H1 (cell line): Measurements from ENCODE around the gene GTPBP6. TPM values are rescaled to one million over a fixed set of nuclear protein-coding genes. Genes with fewer than 3 reads are reported as not detected.

ENCODE experiments used
- CTCF ChIA-PET: fragments of 300-600 bp; sonication (Branson Sonifier 250); formaldehyde crosslinking; loops from one replicate; lab custom pipeline; 2021; ENCODE audit not compliant: partially characterized antibody; lab: Charles Lee
- POLR2A ChIA-PET: fragments of 300-600 bp; sonication (Branson Sonifier 250); formaldehyde crosslinking; loops from one replicate; lab custom pipeline; 2021; ENCODE audit warnings: inconsistent platforms; ENCODE audit not compliant: partially characterized antibody; lab: Charles Lee
- DNase-seq, 2 experiments: peaks; one replicate each; pipeline versions ENCODE4 v3.0.0 to v3.0.0-alpha.2; 2010 to 2022; ENCODE audit warnings: low spot score in 2 of 2, low read depth in 1 of 2, mixed read lengths in 1 of 2
- FAIRE-seq: peaks from 2 replicates; lab custom pipeline; 2011; peaks lifted over from hg19 to GRCh38; lab: Jason Lieb, UNC
- H2AFZ ChIP-seq: 2 replicates; pipeline ENCODE4 v1.8.1; 2012; ENCODE audit warnings: low read length, inconsistent platforms
- H2AK5ac ChIP-seq: 2 replicates; pipeline ENCODE4 v1.6.1; 2013; ENCODE audit warnings: low read depth, low read length
- H2BK120ac ChIP-seq: replicated peaks from 2 replicates; pipeline ENCODE3; 2013; ENCODE audit warnings: low read depth, low read length, inconsistent platforms
- H2BK12ac ChIP-seq: 2 replicates; pipeline ENCODE4 v1.6.1; 2013; ENCODE audit warnings: low read depth, low read length
- H2BK15ac ChIP-seq: 2 replicates; pipeline ENCODE4 v1.6.1; 2013; ENCODE audit warnings: low read length
- H2BK20ac ChIP-seq: 2 replicates; pipeline ENCODE4 v1.6.1; 2013; ENCODE audit warnings: low read length
- H2BK5ac ChIP-seq: 2 replicates; pipeline ENCODE4 v1.6.1; 2013; ENCODE audit warnings: low read depth, low read length
- H3K14ac ChIP-seq: 2 replicates; pipeline ENCODE4 v1.6.1; 2013; ENCODE audit warnings: inconsistent platforms; ENCODE audit not compliant: insufficient read length
- H3K18ac ChIP-seq: 2 replicates; pipeline ENCODE4 v1.6.1; 2013; ENCODE audit warnings: low read length; ENCODE audit errors: extremely low read depth
- H3K23ac ChIP-seq: 2 replicates; pipeline ENCODE4 v1.6.1; 2013; ENCODE audit warnings: inconsistent platforms; ENCODE audit not compliant: insufficient read length
- H3K23me2 ChIP-seq: 2 replicates; pipeline ENCODE4 v1.6.1; 2013; ENCODE audit warnings: low read depth, low read length
- H3K27ac ChIP-seq: 2 replicates; pipeline ENCODE4 v1.6.1; 2011; ENCODE audit warnings: low read depth, low read length, inconsistent platforms
- H3K27me3 ChIP-seq, 4 experiments: replicated peaks in 1 of 4; 1 replicate in 1 of 4; 2 replicates in 3 of 4; pipeline versions ENCODE4 v1.6.1 to v1.8.1; 2011 to 2013; ENCODE audit warnings: low read length in 3 of 4, mild to moderate bottlenecking in 3 of 4, inconsistent platforms in 2 of 4, mixed read lengths in 2 of 4, moderate library complexity in 1 of 4; ENCODE audit not compliant: control insufficient read depth in 3 of 4, insufficient read depth in 3 of 4; ENCODE audit errors: extremely low read depth in 1 of 4
- H3K36me3 ChIP-seq, 4 experiments: 2 replicates each; pipeline versions ENCODE4 v1.6.1 to v1.8.1; 2011 to 2013; ENCODE audit warnings: mild to moderate bottlenecking in 4 of 4, low read length in 3 of 4, moderate library complexity in 2 of 4, control low read depth in 1 of 4, inconsistent platforms in 1 of 4; ENCODE audit not compliant: insufficient read depth in 4 of 4, control insufficient read depth in 2 of 4
- H3K4ac ChIP-seq: replicated peaks from 2 replicates; pipeline ENCODE3; 2013; ENCODE audit warnings: low read length, low read depth, mixed read lengths, inconsistent platforms; ENCODE audit not compliant: insufficient read length
- H3K4me1 ChIP-seq, 4 experiments: replicated peaks in 1 of 4; 1 replicate in 1 of 4; 2 replicates in 3 of 4; pipeline versions ENCODE4 v1.6.1 to v1.8.1; 2011 to 2013; ENCODE audit warnings: low read length in 3 of 4, inconsistent platforms in 2 of 4, mixed read lengths in 1 of 4; ENCODE audit not compliant: insufficient read depth in 4 of 4, control insufficient read depth in 3 of 4
- H3K4me2 ChIP-seq, 2 experiments: 2 replicates each; pipeline versions ENCODE4 v1.6.1 to v1.8.1; 2011 to 2013; ENCODE audit warnings: low read depth in 2 of 2, low read length in 2 of 2, control low read depth in 1 of 2, inconsistent platforms in 1 of 2, mild to moderate bottlenecking in 1 of 2; ENCODE audit not compliant: insufficient read depth in 1 of 2
- H3K4me3 ChIP-seq, 4 experiments: fragments of 200-600, 300-600 bp in 1 of 4; sonication (generic), shearing (Covaris generic), sonication (Bioruptor Twin) in 1 of 4; 2 replicates each; pipeline versions ENCODE4 v1.5.1 to v1.8.1; 2011 to 2016; ENCODE audit warnings: low read length in 4 of 4, low read depth in 3 of 4, control low read depth in 2 of 4, inconsistent platforms in 2 of 4, mild to moderate bottlenecking in 2 of 4, mixed read lengths in 1 of 4, moderate library complexity in 1 of 4; ENCODE audit not compliant: insufficient read depth in 2 of 4; ENCODE audit errors: extremely low read depth in 1 of 4
- H3K56ac ChIP-seq: replicated peaks from 2 replicates; pipeline ENCODE3; 2013; ENCODE audit warnings: low read depth, mild to moderate bottlenecking, mixed read lengths, low read length, inconsistent platforms; ENCODE audit not compliant: insufficient read length
- H3K79me1 ChIP-seq: 2 replicates; pipeline ENCODE4 v1.6.1; 2013; ENCODE audit warnings: low read depth, low read length, control low read depth
- H3K79me2 ChIP-seq, 2 experiments: 2 replicates each; pipeline versions ENCODE4 v1.6.1 to v1.8.1; 2012 to 2013; ENCODE audit warnings: low read length in 2 of 2, mild to moderate bottlenecking in 2 of 2, inconsistent platforms in 1 of 2; ENCODE audit not compliant: insufficient read depth in 2 of 2, control insufficient read depth in 1 of 2
- H3K9ac ChIP-seq, 4 experiments: replicated peaks in 1 of 4; 1 replicate in 1 of 4; 2 replicates in 3 of 4; pipeline versions ENCODE4 v1.6.1 to v1.8.1; 2011 to 2013; ENCODE audit warnings: low read depth in 3 of 4, low read length in 3 of 4, control low read depth in 2 of 4, mild to moderate bottlenecking in 2 of 4, moderate library complexity in 2 of 4, inconsistent platforms in 1 of 4; ENCODE audit errors: extremely low read depth in 1 of 4
- H3K9me3 ChIP-seq, 2 experiments: 2 replicates each; pipeline versions ENCODE4 v1.6.1 to v1.8.1; 2012 to 2013; ENCODE audit warnings: mild to moderate bottlenecking in 2 of 2, moderate library complexity in 2 of 2, control low read depth in 1 of 2, inconsistent platforms in 1 of 2, low read depth in 1 of 2, low read length in 1 of 2, mixed read lengths in 1 of 2; ENCODE audit not compliant: insufficient read depth in 2 of 2
- H4K20me1 ChIP-seq, 2 experiments: replicated peaks in 1 of 2; 2 replicates each; pipeline versions ENCODE3 to v1.8.1; 2011 to 2013; ENCODE audit warnings: inconsistent platforms in 2 of 2, low read length in 2 of 2, mild to moderate bottlenecking in 1 of 2; ENCODE audit not compliant: insufficient read depth in 2 of 2, control insufficient read depth in 1 of 2
- H4K5ac ChIP-seq: 2 replicates; pipeline ENCODE4 v1.6.1; 2013; ENCODE audit warnings: low read length, low read depth, mixed read lengths, inconsistent platforms; ENCODE audit not compliant: insufficient read length
- H4K8ac ChIP-seq: 2 replicates; pipeline ENCODE4 v1.8.0; 2013; ENCODE audit warnings: mild to moderate bottlenecking, moderate library complexity, low read length, inconsistent platforms; ENCODE audit not compliant: insufficient read depth; ENCODE audit errors: extremely low read depth
- H4K91ac ChIP-seq: replicated peaks from 2 replicates; pipeline ENCODE3; 2013; ENCODE audit warnings: low read length, mixed read lengths, inconsistent platforms; ENCODE audit not compliant: insufficient read length
- ATF3 ChIP-seq: IDR thresholded peaks from 2 replicates; pipeline ENCODE4 v1.6.1; 2011; ENCODE audit warnings: low read depth, mild to moderate bottlenecking, low read length; ENCODE audit not compliant: insufficient read depth
- CHD2 ChIP-seq: IDR thresholded peaks from 2 replicates; pipeline ENCODE4 v1.6.1; 2012; ENCODE audit warnings: low read length, improper control_type of control experiment
- CTBP2 ChIP-seq: IDR thresholded peaks from 2 replicates; pipeline ENCODE4 v1.7.0; 2011; ENCODE audit warnings: borderline replicate concordance, mild to moderate bottlenecking, moderate library complexity, mixed read lengths, low read length; ENCODE audit not compliant: insufficient read depth, insufficient read length
- EGR1 ChIP-seq: IDR thresholded peaks from 2 replicates; pipeline ENCODE4 v1.6.1; 2011; ENCODE audit warnings: low read depth, low read length, borderline replicate concordance
- FOSL1 ChIP-seq: IDR thresholded peaks from 2 replicates; pipeline ENCODE4 v1.6.1; 2011; ENCODE audit warnings: mild to moderate bottlenecking, low read depth, low read length, moderate library complexity; ENCODE audit not compliant: insufficient read depth
- POU5F1 ChIP-seq: IDR thresholded peaks from 2 replicates; pipeline ENCODE4 v1.6.1; 2011; ENCODE audit warnings: low read depth, mild to moderate bottlenecking, low read length, moderate library complexity
- RXRA ChIP-seq: IDR thresholded peaks from 2 replicates; pipeline ENCODE4 v1.6.1; 2011; ENCODE audit warnings: low read depth, mild to moderate bottlenecking, low read length, moderate library complexity; ENCODE audit not compliant: insufficient read depth
- SP4 ChIP-seq: IDR thresholded peaks from 2 replicates; pipeline ENCODE4 v1.6.1; 2012; ENCODE audit warnings: low read length, inconsistent platforms
- TAF1 ChIP-seq: IDR thresholded peaks from 2 replicates; pipeline ENCODE4 v1.6.1; 2011; ENCODE audit warnings: mild to moderate bottlenecking, low read depth, low read length
- TCF12 ChIP-seq: IDR thresholded peaks from 2 replicates; pipeline ENCODE4 v1.6.1; 2011; ENCODE audit warnings: low read depth, mild to moderate bottlenecking, low read length
- USF2 ChIP-seq: IDR thresholded peaks from 2 replicates; pipeline ENCODE4 v1.6.1; 2011; ENCODE audit warnings: low read length, improper control_type of control experiment
- WGBS, 2 experiments: shearing (Covaris generic) in 1 of 2; methylation state at CpG; one replicate each; pipeline versions ENCODE4 v1.1.6 to v1.1.7; 2013 to 2015; ENCODE audit warnings: low lambda C conversion rate in 2 of 2, mixed read lengths in 2 of 2, inconsistent platforms in 1 of 2, low coverage in 1 of 2, missing lambda C conversion rate in 1 of 2; ENCODE audit not compliant: insufficient replicate concordance in 2 of 2, insufficient coverage in 1 of 2, insufficient read length in 1 of 2; ENCODE audit errors: extremely low coverage in 1 of 2, missing lambda C conversion rate in 1 of 2; 5-methylcytosine and 5-hydroxymethylcytosine counted together
- polyA plus RNA-seq, 7 experiments: library from polyadenylated mRNA; depleted of rRNA in 3 of 7; stranded (reverse) in 5 of 7; unstranded in 2 of 7; fragments of >200 nt in 5 of 7; fragments of 200-250 nt in 2 of 7; gene quantifications; 1 replicate in 5 of 7; 2 replicates in 1 of 7; 4 replicates in 1 of 7; pipeline versions ENCODE4 v1.2.1 to v1.2.3, GENCODE V29; 2011 to 2013; ENCODE audit warnings: missing spikeins in 2 of 7, mixed read lengths in 2 of 7
- total RNA-seq: library from RNA; stranded (reverse); fragmentation: NEBNext Ultra II Directional; extraction: Animal tissue kit (Norgen Biotek cat#: 25700); gene quantifications from 2 replicates; pipeline ENCODE4 v1.2.1, GENCODE V29; 2021

Gene GTPBP6
- total and polyA plus RNA-seq, 2 of the 8 experiments (the other 6 are each of a cell fraction or from before 2014, with no cell fraction given): 33.9 to 57.1 TPM

GRCh38 chrX:340641-341423, 22.2 kb upstream of the GTPBP6 start:
- H3K56ac ChIP-seq: no peak overlapping the region
- peaks cover 5 to 45% (median 20%) of the 10 kb centered on the region in 4 experiments; a peak in 5 of 8 replicates for H3K36me3 ChIP-seq
- no peak overlapping the region for H3K9ac ChIP-seq
- H4K8ac ChIP-seq: no peak overlapping the region
- H3K4me3 ChIP-seq: no peak overlapping the region
- no peak overlapping the region for H3K23ac ChIP-seq
- H3K9me3 ChIP-seq: no peaks in the 10 kb centered on the region; a peak in 1 of 4 replicates
- H2AFZ ChIP-seq: no peak overlapping the region
- H3K27ac ChIP-seq: no peak overlapping the region
- peaks cover 0 to 5% of the 10 kb centered on the region in 2 experiments for H4K20me1 ChIP-seq
- H2BK12ac ChIP-seq: no peak overlapping the region; the same call in 1 of the 2 replicates
- no peak overlapping the region for H2BK5ac ChIP-seq
- no peaks in the 10 kb centered on the region for H3K4me1 ChIP-seq
- H2BK20ac ChIP-seq: no peak overlapping the region
- H4K91ac ChIP-seq: no peak overlapping the region
- no peak overlapping the region for H4K5ac ChIP-seq
- no peak overlapping the region for H2BK120ac ChIP-seq
- H3K79me2 ChIP-seq: no peaks in the 10 kb centered on the region
- no peaks in the 10 kb centered on the region; the same call in 1 of the 2 replicates for H3K79me1 ChIP-seq
- no peak overlapping the region for H3K18ac ChIP-seq
- no peak overlapping the region for H2BK15ac ChIP-seq
- ChIA-PET POLR2A (no interaction called here), CTCF (no interaction called here)
- H3K23me2 ChIP-seq: no peaks in the 10 kb centered on the region
- WGBS, 2 experiments: 95% methylated on average over 28 of the region's 52 CpGs; no CpG with 5 or more reads in 1 of the 2 experiments
- H3K4ac ChIP-seq: no peak overlapping the region
- H2AK5ac ChIP-seq: no peak overlapping the region
- no peak overlapping the region for H3K14ac ChIP-seq
- no peak overlapping the region for H3K4me2 ChIP-seq
- H3K27me3 ChIP-seq: no peaks in the 10 kb centered on the region
- FAIRE-seq (no peak), DNase-seq (peak in 1 of 2 experiments; percentile 34)
- no peak for TF ChIP-seq FOSL1
- no peak for TF ChIP-seq EGR1
- TF ChIP-seq CHD2: no peak
- no peak for TF ChIP-seq POU5F1
- no peak for TF ChIP-seq SP4
- no peak for TF ChIP-seq USF2
- TF ChIP-seq ATF3: no peak
- TF ChIP-seq TAF1: no peak
- TF ChIP-seq CTBP2: no peak
- no peak for TF ChIP-seq RXRA
- TF ChIP-seq TCF12: no peak
